NCI-H2029 treated with DMSO at 0.1 percent for 48 hours (cell line): Measurements from ENCODE around the gene RALGPS1.

Source experiments
- DNase-seq: peaks from one replicate; lab custom pipeline; 2025; lab: John Stamatoyannopoulos, UW

RALGPS1 gene

DNA sequence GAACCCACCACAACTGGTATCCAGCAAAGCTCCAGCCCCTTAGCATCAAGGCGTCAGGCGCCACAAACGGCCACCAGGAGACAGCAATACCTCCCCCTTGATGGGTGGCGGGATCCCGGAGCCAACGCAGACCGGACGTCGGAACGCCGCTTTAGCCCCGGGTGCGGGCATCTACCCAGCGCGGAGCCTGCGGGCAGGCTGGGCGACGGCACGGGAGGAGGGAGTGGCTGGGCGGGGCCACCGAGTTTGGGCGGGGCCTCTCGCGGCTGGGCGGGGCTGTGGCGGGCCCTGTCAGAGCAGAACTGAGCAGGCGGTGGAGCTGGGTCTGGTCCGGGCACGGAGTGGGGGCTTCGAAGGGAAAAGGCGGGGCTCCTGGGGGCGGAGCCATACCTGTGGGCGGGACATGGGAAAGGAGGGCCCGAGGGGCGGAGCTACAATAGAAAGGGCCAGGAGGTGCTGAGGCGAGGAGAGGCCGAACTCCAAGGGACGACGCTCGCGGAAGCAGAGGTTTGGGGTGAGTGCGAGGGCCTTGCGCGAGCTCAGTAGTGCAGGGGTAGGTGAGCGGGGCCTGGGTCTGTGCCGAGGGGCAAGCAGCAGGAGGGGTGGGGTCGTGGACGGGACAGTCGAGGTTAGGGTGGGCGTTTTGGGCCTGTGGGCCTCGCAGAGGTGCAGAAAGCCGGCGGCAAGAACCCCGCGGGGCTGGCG lies 309.7 kb downstream of the RALGPS1 start:
- peak; percentile 68 for DNase-seq

DNA sequence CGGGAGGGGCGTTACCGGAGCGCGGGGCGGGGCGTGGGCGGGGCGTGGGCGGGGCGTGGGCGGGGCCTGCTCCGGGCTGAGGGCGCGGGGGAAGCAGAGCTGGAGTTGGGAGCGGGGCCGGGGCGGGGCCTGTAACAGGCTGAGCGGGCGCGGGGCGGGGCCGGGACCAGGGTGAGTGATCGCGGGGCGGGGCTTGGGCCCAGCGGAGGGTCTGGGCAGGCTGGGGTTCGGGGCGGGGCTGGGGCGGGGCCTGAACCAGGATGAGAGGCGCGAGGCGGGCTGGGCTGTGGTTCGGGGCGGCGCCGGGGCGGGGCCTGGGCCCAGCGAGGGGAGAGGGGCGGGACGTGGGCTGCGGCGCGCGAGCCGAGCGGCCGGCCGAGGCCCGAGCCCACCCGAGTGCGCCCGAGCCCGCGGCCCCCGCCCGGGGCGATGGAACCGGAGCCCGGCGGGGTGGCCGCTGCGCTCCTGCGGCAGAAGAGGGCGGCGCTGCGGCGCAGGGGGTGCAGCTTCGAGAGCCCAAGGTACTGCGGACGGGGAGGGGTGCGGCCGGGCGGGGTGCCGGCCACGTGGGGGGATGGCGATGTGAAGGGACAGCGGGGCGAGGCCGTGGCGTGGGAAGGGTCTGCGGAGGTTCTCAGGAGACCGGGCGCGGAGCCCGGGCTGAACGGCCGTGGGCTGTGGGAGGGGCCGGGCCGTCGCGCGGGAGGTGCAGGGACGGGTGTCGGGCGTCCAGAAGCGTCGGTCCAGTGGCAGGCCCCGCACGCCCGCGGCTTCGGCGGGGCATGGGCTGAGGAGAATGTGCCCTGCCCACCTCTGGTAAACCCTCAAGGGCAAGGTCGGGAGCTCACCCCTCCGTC lies 310.5 kb downstream of the RALGPS1 start:
- DNase-seq, result peak; percentile 73

DNA sequence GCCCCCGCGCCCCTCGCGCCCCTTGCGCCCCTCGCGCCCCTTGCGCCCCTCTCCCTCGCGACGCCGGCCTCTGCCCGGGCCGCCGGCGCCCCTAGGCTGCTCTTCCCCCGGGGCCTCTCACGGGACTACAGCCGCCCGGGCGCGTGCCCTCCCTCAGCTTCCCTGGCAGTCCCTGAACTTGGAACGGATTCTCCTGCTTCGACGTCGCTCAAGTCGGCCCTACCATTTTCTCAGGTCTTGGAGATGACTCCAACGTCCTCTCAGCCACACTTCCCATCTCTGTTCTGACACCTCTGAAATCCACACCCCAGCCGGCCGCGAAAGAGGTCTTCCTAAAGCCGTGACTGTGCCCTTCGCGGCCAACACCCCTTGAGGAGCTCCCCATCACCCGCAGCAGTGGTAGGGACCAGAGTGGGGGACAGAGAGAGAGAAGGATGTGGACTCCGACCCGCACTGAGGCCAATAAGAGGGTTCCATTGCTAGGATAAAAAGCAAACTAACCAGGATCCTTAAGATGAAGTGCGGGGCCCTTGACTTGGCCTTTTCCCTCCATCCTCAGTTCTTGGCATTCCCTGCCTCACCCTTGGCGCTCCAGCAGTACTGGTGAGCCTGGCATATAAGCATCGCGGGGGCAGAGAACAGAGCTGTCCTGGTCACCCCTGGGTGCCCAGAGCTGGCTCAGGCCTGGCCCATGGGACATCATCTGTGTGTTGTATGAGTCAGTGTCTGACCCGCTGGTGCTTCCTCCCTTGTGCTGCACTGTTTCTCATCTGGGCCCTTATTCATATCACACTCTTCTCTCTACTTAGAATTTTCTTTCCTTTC lies 311.4 kb downstream of the RALGPS1 start:
- DNase-seq, result no peak

DNA sequence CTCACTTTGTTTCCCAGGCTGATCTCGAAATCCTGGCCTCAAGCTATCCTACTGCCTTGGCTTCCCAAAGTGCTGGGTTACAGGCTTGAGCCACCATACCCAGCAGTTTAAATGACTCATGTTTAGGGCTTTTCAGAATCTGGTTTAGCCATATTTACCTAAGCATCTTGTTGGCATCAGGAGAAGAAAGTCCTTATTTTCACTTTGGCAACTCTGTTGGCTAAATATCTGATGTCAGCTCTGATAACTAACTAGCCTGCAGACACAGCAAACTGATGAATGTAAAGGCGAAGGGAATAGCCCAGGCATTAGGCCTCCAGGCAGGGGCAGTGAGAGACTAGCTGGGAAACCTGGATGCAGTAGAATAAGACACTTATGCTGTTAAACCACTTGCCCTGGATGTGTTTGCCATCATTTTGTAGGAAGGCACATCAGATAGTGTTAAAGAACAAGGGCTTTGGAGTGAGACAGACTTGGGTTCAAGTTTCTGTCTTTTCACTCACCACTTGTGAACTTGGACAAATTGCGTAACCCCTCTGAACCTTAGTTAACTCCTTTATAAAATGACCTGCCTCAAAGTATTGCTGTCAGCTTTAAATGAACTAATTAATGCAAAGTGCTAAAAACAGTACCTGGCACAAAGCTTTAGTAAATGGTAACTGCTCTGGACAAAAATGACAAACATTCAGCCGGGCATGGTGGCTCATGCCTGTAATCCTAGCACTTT lies 315.3 kb downstream of the RALGPS1 start:
- DNase-seq, result no peak

DNA sequence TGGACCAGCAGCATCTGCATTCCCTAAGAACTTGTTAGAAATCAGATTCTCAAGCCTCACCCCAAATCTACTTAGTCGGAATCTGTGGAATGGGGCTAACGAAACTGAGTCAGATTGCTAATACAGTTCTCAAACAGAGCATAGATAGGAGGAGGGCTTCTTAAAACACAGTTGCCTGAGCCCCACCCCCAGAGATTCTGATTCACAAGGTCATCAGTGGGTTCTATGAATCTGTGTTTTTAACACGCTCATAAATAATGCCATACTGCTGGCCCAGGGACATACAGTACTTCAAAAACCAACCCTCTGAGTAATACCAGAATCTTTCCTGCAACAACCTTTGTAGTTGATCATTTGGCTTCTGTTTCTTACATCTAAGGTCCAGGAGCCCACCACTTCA lies 317.1 kb downstream of the RALGPS1 start:
- DNase-seq, result no peak

DNA sequence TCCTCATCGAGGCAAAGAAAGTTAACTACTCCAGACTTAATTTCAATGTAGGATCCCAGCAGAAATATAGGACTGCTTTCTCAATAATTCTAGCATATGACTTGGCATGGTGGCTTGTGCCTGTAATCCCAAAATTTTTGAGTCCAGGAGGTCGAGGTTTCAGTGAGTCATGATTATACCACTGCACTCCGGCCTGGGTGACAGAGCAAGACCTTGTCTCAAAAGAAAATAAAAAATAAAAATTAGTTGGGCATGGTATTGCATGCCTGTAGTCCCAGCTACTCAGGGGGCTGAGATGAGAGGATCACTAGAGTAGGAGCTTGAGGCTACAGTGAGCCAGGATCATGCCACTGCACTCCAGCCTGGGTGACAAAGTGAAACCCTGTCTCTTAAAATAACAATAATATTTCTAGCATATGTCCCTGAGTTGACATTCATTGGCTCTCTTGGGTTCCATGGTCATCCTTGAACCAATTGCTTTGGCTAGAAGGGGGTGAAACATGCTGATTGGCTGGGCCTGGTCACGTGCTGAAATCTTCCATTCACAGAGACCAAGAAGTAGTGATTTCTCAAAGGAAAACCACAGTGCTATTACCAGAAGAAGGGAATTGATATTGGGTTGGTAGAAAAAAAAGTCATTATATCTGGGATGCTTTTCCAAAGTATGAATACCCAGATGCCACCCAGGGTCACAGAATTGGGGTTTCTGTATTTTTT lies 318.4 kb downstream of the RALGPS1 start:
- DNase-seq, result no peak

DNA sequence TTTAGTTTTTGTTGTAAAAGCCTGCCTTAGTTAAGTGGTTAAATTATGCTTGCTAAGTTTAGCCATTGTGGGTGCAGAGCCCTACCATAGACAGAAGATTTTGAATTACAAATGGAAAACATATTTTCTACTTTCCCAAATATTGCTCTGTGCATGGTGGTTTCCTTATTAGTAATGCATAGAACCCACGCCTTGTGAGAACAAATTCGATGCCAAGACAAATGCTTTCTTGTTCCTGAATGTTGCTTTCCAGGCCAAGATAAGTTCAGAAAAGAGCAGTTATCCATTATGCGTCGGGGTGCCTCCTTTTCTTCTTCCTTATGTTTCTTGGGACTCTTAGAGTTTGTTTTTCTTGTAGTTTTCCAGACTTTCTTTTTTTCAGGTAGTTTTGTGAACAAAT lies 319.0 kb downstream of the RALGPS1 start:
- DNase-seq, result no peak

DNA sequence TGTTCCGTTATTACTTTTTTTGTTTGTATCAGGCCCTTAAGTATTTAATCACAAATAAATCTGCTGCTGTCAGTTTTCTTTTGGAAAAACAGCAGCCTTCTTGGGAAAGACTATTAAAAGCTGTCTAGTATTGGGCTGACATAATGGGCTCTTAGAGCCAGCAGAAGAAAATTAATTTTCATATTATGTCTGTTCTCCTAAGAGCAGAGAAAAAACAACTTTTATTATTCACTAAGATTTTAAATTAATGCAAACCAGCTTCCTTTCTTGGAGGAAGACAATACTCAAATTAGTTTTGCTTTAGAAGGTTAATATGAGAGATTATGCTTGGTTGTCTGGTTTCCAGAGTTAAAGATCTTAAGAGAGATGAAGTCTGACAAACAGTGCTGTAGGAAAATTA lies 319.4 kb downstream of the RALGPS1 start:
- DNase-seq, result no peak

DNA sequence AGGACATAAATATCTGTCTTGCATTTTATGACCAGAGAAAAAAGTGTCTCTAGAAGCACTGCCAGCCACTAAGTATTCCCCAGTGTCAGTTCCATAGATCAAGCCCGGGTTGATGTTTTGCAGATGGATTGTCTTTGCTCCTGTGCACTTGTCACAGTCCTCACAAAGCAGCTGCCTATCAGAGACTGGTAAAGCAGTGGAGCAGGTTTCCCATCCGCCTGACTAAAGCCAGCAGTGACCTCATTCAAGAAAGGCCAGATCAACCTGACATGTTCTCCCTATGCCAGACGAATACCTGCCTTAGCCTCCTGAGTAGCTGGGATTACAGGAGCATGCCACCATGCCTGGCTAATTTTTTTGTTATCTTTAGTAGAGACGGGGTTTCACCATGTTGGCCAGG lies 323.2 kb downstream of the RALGPS1 start:
- no peak for DNase-seq

DNA sequence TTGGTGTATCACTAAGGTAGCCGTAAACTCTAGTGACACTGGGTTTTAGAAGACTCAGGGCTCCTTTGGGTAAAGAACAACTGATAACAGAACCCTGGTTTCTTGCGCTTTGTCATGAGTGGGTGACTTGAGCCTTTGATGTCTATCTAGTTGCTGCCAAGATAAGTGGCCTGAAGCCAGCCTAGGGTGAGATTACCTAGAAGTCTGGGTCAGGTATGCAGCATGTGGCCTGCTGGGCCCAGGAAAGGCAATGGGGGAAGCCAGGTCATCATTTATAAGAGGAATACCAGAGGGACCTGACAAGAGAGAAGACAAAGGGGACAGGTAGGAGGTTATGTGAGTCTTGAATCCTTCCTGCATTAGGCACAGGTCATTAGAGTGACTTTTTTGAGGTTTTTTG lies 326.8 kb downstream of the RALGPS1 start:
- DNase-seq, result no peak

DNA sequence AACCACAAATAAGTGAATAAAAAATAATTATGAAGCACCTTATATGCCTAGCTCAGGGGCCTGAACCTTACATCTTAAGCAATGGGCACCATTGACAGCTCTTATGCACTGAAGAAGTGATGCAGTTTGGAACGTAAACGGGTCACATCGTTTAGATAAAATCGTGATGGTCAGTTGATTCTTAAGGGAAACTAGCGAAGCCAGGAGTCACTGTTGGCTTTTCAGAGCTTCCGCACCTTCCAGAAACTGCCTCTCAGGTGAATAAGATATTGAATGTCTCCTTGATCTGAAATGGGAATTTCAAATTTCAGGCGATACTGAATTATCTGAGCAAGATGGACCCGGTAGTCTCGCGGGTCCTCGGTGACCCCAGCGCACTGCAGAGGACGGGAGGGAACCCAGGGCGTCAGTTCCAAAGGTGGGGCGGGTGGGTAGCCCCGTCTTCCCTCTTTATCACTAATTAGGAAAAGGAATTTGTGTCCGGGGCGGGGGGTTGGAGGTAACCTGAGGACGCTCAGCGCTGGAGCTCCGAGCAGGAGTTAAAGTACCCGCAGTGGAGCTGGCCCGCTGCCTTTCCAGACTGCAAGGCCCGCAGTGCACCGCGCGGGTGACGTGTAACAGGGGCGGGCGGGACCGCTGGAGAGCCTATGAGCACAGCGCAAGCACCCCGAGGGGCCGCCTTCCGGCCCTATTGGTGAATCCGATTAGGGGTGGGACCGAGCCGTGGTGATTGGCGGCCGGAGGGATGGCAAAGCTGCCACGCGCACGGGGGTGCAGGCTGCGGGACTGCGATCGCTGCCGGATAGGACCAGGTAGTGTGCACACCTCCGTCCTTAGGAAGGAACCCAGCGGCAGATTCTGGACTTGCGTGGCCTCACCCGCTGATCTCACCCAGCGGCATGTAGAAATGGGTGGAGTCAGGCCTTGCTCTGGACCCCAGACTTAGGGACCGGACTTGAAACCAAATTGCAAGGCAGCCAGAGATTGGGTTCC lies 330.3 kb downstream of the RALGPS1 start:
- peak; percentile 81 for DNase-seq

DNA sequence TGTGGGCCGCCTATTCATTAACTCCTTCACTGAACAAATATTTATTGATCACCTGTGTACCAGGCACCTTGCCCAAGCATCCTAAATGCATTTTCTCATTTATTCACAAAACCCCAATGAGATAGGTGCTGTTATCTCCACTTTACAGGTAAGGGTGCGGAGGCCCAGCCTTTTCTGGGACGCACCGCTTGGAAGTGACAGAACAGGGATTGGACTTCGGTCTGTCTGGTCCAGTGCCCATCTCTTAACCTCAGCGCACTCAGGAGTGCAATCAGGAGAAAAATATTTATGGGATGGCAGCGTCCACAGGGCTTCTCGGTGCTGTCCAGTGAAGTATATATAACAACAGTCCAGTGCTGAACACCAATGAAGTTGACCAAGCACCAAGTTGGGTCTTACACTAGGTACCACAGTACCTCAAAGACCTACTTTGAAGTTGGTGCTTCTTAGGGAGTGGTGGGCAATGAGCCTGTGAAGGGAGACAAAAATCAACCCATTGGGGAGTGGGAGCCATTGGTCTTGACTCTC lies 331.1 kb downstream of the RALGPS1 start:
- DNase-seq, result no peak

DNA sequence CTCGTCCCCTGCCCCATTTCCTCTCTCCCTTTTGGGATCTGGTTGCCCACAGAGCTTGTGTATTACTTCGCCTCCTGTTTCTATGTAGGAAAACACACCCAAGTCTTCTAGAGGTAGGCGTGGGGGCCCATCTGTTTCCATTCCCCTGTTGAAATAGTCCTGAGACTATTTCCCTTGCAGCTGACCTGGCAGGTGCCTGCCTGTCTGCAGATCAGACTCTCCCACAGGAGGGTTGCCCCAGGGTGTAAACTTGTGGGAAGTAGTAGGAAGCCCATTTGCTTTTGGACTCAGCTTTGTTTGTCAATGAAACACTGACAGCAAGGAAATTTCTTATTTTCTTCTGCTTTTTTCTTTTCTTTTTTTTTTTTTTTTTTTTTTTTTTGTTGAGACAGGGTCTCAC lies 333.7 kb downstream of the RALGPS1 start:
- DNase-seq, result no peak

DNA sequence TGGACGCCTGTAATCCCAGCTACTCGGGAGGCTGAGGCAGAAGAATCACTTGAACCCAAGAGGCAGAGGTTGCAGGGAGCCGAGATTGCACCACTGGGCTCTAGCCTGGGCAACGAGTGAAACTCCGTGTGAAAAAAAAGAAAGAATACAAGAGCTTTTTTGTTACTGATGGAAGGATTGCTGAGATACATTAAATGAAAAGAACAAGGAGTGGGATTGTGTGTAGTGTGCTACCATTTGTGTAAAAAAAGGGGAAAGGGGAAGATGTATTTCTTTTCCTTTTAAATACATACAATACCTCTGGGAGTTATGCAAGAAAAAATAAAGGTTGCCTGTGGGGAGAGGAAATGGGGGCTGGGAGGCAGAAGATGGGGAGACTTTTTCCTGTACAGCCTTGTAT lies 335.3 kb downstream of the RALGPS1 start:
- DNase-seq, result no peak

DNA sequence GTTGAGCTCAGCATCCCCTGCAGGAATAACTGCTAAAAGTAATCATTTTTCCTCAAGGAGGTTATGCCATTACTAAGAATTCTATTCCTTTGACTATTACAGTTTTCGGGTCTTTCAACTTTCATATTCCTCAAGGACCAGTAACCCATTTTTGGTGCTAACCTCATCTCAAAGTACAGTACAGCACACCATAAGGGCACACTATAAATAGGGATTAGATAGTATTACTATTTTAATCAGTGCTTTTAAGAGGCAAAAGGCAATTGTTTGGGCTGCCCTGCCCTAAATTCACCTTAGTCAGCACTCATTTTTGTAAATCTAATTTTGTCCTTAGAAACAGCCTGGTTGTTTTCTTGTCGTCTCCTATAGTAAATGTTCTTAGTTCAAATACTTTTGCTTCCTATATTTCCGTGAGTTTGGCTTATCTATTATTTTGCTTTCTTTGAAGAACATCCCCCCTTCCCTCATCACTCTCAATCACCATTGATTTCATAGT lies 336.4 kb downstream of the RALGPS1 start:
- no peak for DNase-seq

DNA sequence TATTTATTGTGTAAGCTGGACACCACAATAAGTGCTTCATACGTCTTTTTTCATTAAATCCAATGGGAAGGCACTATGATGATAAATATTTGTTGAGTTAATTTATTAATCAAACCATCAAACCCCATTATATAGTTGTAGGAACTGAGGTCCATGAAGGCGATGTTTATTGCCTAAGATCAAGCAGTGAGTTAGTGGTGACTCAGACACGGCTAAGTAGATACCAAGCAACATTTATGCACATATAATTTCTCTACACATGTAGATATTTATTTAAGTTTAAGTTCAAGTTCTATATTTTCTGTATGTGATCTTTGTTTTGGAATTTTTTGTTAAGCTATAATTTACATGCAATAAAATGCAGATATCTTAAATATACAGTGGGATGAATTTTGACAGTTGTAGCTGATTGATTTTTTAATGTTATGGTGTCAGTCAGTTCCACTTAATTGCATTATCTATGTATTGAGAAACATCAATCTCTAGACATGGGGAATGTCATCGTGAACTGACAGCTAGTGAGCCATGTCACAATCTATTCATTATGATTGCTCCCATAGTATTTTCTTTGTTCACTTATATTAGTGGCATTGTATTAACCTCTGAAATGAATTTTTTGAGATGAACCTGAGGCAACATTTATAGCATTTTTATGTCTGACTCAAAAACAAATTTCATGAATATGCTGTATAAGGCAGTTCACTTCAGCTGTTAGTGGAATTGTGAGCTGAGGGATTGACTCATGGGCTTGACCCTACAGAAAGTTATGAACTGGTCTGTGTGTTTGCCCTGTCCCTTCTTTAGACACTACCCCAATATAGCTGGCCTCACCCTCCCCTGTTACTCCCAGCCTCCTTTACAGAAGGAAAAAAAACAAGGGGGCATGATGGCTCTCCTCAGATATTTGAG lies 338.1 kb downstream of the RALGPS1 start:
- DNase-seq, result no peak

DNA sequence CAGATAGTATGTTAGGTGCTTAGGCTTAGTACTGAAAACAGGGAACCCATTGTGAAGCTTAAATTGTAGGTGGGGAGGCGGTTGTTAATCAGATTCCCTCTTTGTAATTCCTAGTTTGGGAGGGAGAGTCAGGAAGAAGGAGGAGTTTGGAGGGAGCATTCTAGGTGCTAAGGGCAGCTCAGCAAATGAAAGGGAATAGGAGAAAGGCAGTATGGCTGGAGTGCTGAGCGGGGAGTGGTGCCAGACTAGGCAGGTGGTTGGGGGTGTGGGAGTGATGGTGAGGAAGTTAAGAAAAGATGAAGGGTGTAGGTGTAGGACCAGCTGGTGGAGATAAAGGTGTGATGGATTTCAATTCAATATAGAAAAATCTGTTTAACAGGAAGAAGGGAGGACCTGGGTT lies 338.9 kb downstream of the RALGPS1 start:
- no peak for DNase-seq

DNA sequence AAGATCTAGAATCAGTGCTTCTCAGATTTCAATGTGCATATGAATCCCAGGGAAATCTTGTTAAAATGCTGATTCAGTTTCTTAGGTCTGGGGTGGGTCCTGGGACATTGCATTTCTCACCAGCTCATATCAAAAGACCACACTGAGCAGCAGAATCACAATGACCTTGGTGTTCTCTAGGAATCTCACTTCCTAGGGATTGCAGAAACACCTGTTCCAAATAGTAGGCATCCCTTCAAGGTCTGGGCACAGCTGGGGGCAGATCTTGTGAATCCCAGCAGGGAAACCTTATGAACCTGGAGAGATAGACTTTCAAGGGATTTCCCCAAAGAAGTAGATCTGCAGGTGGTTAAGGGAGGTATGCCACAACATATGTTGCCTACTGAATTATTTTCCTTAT lies 341.1 kb downstream of the RALGPS1 start:
- DNase-seq, result no peak

DNA sequence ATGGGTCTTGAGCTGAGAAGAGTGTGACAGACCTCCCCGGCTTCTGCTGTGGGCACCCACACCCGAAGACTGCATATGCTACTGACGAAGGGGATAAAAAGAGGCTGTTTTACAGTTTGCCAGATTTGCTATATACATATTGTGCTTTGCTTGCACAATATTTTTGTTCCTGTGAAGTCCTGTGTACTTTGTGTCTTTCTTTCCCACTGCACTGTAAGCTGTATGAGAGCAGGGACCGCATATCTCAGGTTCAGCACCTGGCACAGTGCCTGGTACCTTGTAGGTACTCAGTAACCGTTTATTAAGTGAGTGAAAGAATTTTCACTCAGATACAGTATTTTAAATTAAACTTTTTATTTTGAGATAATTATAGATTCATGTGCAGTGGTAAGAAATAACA lies 341.7 kb downstream of the RALGPS1 start:
- no peak for DNase-seq
